ENCODE data around the gene NOS1AP.
A peak's percentile ranks its signal among the peaks of the same experiment; 100 is the strongest.

NOS1AP gene

DNA sequence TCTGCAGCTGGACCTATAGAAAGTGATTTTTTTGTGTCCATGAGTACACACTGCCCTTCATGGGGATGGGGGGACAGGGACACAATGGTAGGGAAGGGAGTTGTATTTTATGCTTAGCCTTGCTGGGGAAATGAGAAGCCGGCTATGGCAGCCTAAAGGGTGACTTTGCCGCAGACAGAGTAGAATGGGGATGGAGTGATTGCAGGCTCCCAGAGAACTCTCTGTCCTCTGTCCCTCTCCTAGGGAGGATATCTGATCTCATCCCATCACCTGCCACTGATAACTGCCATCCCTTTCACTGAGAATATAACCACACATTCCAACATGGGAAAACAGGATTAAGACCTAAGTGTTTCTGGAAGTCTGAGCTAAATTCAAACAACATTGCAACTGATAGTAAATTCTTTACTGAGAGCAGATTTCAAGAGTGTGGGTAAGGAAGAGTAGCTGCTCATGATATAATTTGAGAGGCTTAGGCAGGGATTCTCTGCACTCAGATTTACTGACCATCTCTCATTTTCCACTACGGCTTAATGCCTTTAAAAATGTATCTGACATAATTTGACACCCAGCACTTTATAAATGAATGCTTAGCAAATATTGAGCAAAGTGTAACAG, 328.6 kb downstream of the NOS1AP start:
- Histone ChIP-seq H3K4me3 (ENCODE audit: low read length) (no peak overlapping the region), H3K9ac (ENCODE audit: low read depth, low read length) (no peak overlapping the region), H3K9me3 (ENCODE audit: insufficient read depth, low read depth, low read length) (no peaks in the 10 kb centered on the region), H3K36me3 (ENCODE audit: insufficient read depth, low read length) (no peaks in the 10 kb centered on the region), H3K27me3 (ENCODE audit: insufficient read depth, low read length) (no peaks in the 10 kb centered on the region), H3K4me1 (ENCODE audit: insufficient read depth, low read length) (peaks cover 19% of the 10 kb centered on the region), H3K27ac (ENCODE audit: low read depth, low read length) (no peak overlapping the region)
- WGBS = 79% methylated on average over 3 of the region's 3 CpGs

GRCh38 chr1:162398999-162399580, 329.6 kb downstream of the NOS1AP start:
- 79% methylated on average over 8 of the region's 8 CpGs for WGBS
- no peaks in the 10 kb centered on the region for H3K36me3 ChIP-seq (ENCODE audit: insufficient read depth, low read length)
- 0 out of 2 replicates have a peak overlapping the region, but pooled peaks have one; percentile 33 for H3K27ac ChIP-seq (ENCODE audit: low read depth, low read length)
- no peaks in the 10 kb centered on the region for H3K27me3 ChIP-seq (ENCODE audit: insufficient read depth, low read length)
- H3K9me3 ChIP-seq (ENCODE audit: insufficient read depth, low read depth, low read length) = no peaks in the 10 kb centered on the region
- H3K4me3 ChIP-seq (ENCODE audit: low read length) = no peak overlapping the region
- peaks cover 19% of the 10 kb centered on the region for H3K4me1 ChIP-seq (ENCODE audit: insufficient read depth, low read length)
- H3K9ac ChIP-seq (ENCODE audit: low read depth, low read length) = no peak overlapping the region

- WGBS = 92% methylated on average over 10 of the region's 10 CpGs
- Histone ChIP-seq H3K9me3 (ENCODE audit: insufficient read depth, low read depth, low read length) (no peaks in the 10 kb centered on the region), H3K4me3 (ENCODE audit: low read length) (no peak overlapping the region), H3K36me3 (ENCODE audit: insufficient read depth, low read length) (no peaks in the 10 kb centered on the region), H3K27ac (ENCODE audit: low read depth, low read length) (no peak overlapping the region), H3K9ac (ENCODE audit: low read depth, low read length) (no peak overlapping the region), H3K27me3 (ENCODE audit: insufficient read depth, low read length) (no peaks in the 10 kb centered on the region), H3K4me1 (ENCODE audit: insufficient read depth, low read length) (peaks cover 19% of the 10 kb centered on the region)
Observed at GRCh38 chr1:162400790-162401355, 331.4 kb downstream of the NOS1AP start.

GRCh38 chr1:162404550-162405160, 335.2 kb downstream of the NOS1AP start:
- Histone ChIP-seq H3K27me3 (ENCODE audit: insufficient read depth, low read length) (no peaks in the 10 kb centered on the region), H3K4me1 (ENCODE audit: insufficient read depth, low read length) (peaks cover 2% of the 10 kb centered on the region), H3K9ac (ENCODE audit: low read depth, low read length) (no peak overlapping the region), H3K27ac (ENCODE audit: low read depth, low read length) (no peak overlapping the region), H3K4me3 (ENCODE audit: low read length) (no peak overlapping the region), H3K36me3 (ENCODE audit: insufficient read depth, low read length) (no peaks in the 10 kb centered on the region), H3K9me3 (ENCODE audit: insufficient read depth, low read depth, low read length) (no peaks in the 10 kb centered on the region)
- WGBS = 90% methylated on average over 3 of the region's 5 CpGs

- WGBS = 92% methylated on average over 5 of the region's 5 CpGs
- no peaks in the 10 kb centered on the region for H3K4me1 ChIP-seq (ENCODE audit: insufficient read depth, low read length)
- no peak overlapping the region for H3K4me3 ChIP-seq (ENCODE audit: low read length)
- H3K27ac ChIP-seq (ENCODE audit: low read depth, low read length) = no peak overlapping the region
- no peaks in the 10 kb centered on the region for H3K36me3 ChIP-seq (ENCODE audit: insufficient read depth, low read length)
- H3K27me3 ChIP-seq (ENCODE audit: insufficient read depth, low read length) = no peaks in the 10 kb centered on the region
- H3K9me3 ChIP-seq (ENCODE audit: insufficient read depth, low read depth, low read length) = no peaks in the 10 kb centered on the region
- H3K9ac ChIP-seq (ENCODE audit: low read depth, low read length) = no peak overlapping the region
Observed at GRCh38 chr1:162405800-162406199, 336.3 kb downstream of the NOS1AP start.

- Histone ChIP-seq H3K27ac (ENCODE audit: low read depth, low read length) (no peak overlapping the region), H3K9ac (ENCODE audit: low read depth, low read length) (no peak overlapping the region), H3K4me1 (ENCODE audit: insufficient read depth, low read length) (no peaks in the 10 kb centered on the region), H3K4me3 (ENCODE audit: low read length) (no peak overlapping the region), H3K27me3 (ENCODE audit: insufficient read depth, low read length) (no peaks in the 10 kb centered on the region), H3K36me3 (ENCODE audit: insufficient read depth, low read length) (no peaks in the 10 kb centered on the region), H3K9me3 (ENCODE audit: insufficient read depth, low read depth, low read length) (no peaks in the 10 kb centered on the region)
- WGBS = 100% methylated on average over 2 of the region's 2 CpGs
Observed at GRCh38 chr1:162406811-162407210, 337.3 kb downstream of the NOS1AP start.

DNA sequence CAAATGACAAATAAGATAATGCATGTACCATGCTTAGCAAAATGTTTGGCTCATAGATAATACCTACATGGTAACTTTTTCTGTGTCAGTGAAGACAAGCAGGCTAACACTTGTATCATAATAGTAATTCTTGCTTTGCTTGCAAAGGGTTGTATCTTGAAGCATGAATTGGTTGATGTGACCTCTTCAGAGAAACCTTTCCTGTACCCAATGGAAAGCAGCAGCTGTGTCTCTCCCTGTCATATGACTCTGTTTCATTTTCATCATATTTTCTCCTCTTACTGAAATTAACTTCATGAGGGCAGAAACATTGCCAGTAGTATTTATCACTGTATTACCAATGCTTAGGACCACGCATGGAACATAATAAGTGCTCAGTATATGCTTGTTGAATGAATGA, 338.0 kb downstream of the NOS1AP start:
- no peaks in the 10 kb centered on the region for H3K9me3 ChIP-seq (ENCODE audit: insufficient read depth, low read depth, low read length)
- no peaks in the 10 kb centered on the region for H3K4me1 ChIP-seq (ENCODE audit: insufficient read depth, low read length)
- no peak overlapping the region for H3K4me3 ChIP-seq (ENCODE audit: low read length)
- WGBS = 89% methylated on average over 1 of the region's 1 CpG
- no peak overlapping the region for H3K27ac ChIP-seq (ENCODE audit: low read depth, low read length)
- no peaks in the 10 kb centered on the region for H3K36me3 ChIP-seq (ENCODE audit: insufficient read depth, low read length)
- no peak overlapping the region for H3K9ac ChIP-seq (ENCODE audit: low read depth, low read length)
- H3K27me3 ChIP-seq (ENCODE audit: insufficient read depth, low read length) = no peaks in the 10 kb centered on the region

DNA sequence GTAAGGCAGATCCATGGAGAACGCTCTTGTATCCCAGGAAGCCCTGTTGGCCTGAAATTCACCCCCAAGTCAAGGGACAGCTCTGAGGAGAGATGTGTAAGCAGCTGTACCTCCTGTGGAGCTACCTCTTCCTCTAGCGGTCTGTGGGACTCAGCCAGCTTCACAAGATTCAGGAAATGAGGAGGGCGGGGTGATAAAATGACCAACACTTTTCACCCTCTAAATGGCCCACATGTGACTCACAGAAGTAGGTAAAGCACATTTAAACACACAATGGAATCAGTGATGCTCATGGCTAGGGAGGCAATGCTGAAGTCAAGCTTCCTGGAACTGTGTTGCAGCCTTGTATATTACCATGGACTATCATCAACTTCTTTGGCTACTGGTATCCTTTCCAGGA, 342.5 kb downstream of the NOS1AP start, which contains the start of gene SH2D1B:
Gene SH2D1B, minus strand, starts transcription at position 135 of the 400 bp plus-strand sequence. Its CDS starts 120 bp downstream, at position 15.
- H3K4me3 ChIP-seq (ENCODE audit: low read length) = no peak within 1 kb of the TSS
- WGBS = 90% methylated on average over 3 of the region's 3 CpGs

DNA sequence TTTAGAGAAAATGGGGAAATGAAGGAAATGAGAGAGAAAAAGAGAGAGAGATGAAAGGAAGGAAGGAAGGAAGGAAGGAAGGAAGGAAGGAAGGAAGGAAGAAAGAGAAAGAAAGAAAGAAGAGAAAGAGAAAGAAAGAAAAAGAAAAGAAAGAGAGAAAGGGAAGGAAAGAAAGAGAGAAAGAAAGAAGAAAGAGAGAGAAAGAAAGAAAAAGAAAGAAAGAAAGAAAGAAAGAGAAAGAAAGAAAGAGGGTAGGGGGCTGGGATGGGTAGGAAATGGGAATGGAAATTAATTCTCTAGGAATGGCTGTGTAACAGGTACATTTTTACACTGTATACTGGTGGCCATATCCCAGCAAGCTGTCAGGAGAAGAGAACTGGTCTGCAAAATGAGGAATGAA, 346.7 kb downstream of the NOS1AP start:
- Histone ChIP-seq H3K36me3 (ENCODE audit: insufficient read depth, low read length) (no peaks in the 10 kb centered on the region), H3K9ac (ENCODE audit: low read depth, low read length) (no peak overlapping the region), H3K27me3 (ENCODE audit: insufficient read depth, low read length) (no peaks in the 10 kb centered on the region)

More for the DNA sequence above, 342.5 kb downstream of the NOS1AP start, which contains the start of gene SH2D1B:
- Histone ChIP-seq H3K4me1 (ENCODE audit: insufficient read depth, low read length) (no peaks in the 10 kb centered on the region), H3K27me3 (ENCODE audit: insufficient read depth, low read length) (no peaks in the 10 kb centered on the region), H3K36me3 (ENCODE audit: insufficient read depth, low read length) (no peaks in the 10 kb centered on the region), H3K9me3 (ENCODE audit: insufficient read depth, low read depth, low read length) (peaks cover 9% of the 10 kb centered on the region), H3K27ac (ENCODE audit: low read depth, low read length) (no peak within 1 kb of the TSS), H3K9ac (ENCODE audit: low read depth, low read length) (no peak within 1 kb of the TSS)

DNA sequence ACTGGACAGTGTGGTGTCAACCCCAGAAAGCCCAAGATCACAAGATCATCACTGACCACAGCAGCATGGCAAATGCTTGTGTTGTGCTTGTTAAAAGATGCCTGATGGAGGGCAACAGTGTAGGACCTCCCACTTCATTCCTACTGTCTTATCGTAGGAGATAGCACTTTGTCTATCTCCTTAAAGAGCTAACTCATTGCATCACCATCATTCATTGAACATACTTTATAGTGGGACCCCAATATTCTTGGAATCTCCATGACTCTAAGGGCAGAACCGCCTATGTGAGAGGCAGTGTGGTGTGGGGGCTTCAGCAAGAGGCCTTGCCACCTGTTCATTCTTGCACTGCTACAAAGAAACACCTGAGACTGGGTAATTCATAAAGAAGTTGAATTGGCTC, 347.4 kb downstream of the NOS1AP start:
- Histone ChIP-seq H3K4me1 (ENCODE audit: insufficient read depth, low read length) (no peaks in the 10 kb centered on the region), H3K9ac (ENCODE audit: low read depth, low read length) (no peak overlapping the region), H3K36me3 (ENCODE audit: insufficient read depth, low read length) (no peaks in the 10 kb centered on the region), H3K27ac (ENCODE audit: low read depth, low read length) (no peak overlapping the region), H3K9me3 (ENCODE audit: insufficient read depth, low read depth, low read length) (peaks cover 9% of the 10 kb centered on the region), H3K4me3 (ENCODE audit: low read length) (no peak overlapping the region), H3K27me3 (ENCODE audit: insufficient read depth, low read length) (no peaks in the 10 kb centered on the region)
- 92% methylated on average over 2 of the region's 2 CpGs for WGBS

More for the DNA sequence above, 346.7 kb downstream of the NOS1AP start:
- no peak overlapping the region for H3K4me3 ChIP-seq (ENCODE audit: low read length)
- no peaks in the 10 kb centered on the region for H3K4me1 ChIP-seq (ENCODE audit: insufficient read depth, low read length)
- H3K27ac ChIP-seq (ENCODE audit: low read depth, low read length) = no peak overlapping the region
- H3K9me3 ChIP-seq (ENCODE audit: insufficient read depth, low read depth, low read length) = peaks cover 9% of the 10 kb centered on the region

DNA sequence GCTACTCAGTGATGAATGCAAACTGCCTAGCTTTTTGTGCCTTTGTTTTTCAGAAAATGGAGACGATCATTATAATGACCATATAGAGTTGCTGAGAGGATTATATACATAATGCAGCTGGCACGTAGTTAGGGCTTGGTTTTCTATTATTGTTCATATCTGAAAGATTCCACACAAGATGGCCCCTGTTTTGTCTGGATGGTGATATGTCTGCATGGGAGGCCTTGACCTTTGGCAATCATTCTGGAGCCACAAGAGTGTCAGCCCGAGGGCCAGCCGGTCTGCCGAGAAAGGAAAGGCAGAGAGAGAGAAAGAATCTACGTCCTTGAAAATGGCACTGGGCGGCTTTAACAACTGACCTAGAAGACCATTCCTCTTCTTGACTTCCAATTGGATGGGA, 348.2 kb downstream of the NOS1AP start:
- Histone ChIP-seq H3K9me3 (ENCODE audit: insufficient read depth, low read depth, low read length) (peaks cover 9% of the 10 kb centered on the region), H3K4me3 (ENCODE audit: low read length) (no peak overlapping the region), H3K4me1 (ENCODE audit: insufficient read depth, low read length) (no peaks in the 10 kb centered on the region), H3K27me3 (ENCODE audit: insufficient read depth, low read length) (no peaks in the 10 kb centered on the region), H3K36me3 (ENCODE audit: insufficient read depth, low read length) (no peaks in the 10 kb centered on the region), H3K9ac (ENCODE audit: low read depth, low read length) (no peak overlapping the region), H3K27ac (ENCODE audit: low read depth, low read length) (no peak overlapping the region)
- WGBS = 91% methylated on average over 7 of the region's 7 CpGs

Measured in HUES64 (cell line).